IMR-90 (cell line): ENCODE data around the gene COL4A5. TPM values are rescaled to one million over a fixed set of nuclear protein-coding genes. Genes with fewer than 3 reads are reported as not detected.

Experiments used
- ATAC-seq: fragments of 200-7000 bp; cut with Tn5 transposase; 2 replicates; pipeline ENCODE4 v1.9.1; 2020; ENCODE audit warnings: low read depth, mild to moderate bottlenecking, moderate library complexity
- BruUV-seq: library from RNA; stranded (reverse); fragments of 400-500 nt; replicated peaks from 2 replicates; lab custom pipeline; 2021; lab: Mats Ljungman, UMichigan
- CTCF ChIA-PET: fragments of 300-600 bp; formaldehyde crosslinking; extraction: SDS; loops from one replicate; lab custom pipeline; 2021; ENCODE audit warnings: antibody characterized with exemption; lab: Yijun Ruan, JAX
- POLR2A ChIA-PET: fragments of 300-600 bp; sonication (Branson Sonifier 250); formaldehyde crosslinking; loops from one replicate; lab custom pipeline; 2022; ENCODE audit warnings: antibody characterized with exemption; ENCODE audit not compliant: unreplicated experiment; lab: Charles Lee
- DNase-seq: peaks from one replicate; pipeline ENCODE4 v3.0.0; 2013
- H2AFZ ChIP-seq: replicated peaks from 2 replicates; pipeline ENCODE3; 2013; ENCODE audit warnings: low read length, mild to moderate bottlenecking; ENCODE audit not compliant: poor library complexity
- H2AK5ac ChIP-seq: 2 replicates; pipeline ENCODE4 v1.6.1; 2013; ENCODE audit warnings: low read depth, low read length, inconsistent platforms
- H2AK9ac ChIP-seq: replicated peaks from 2 replicates; pipeline ENCODE3; 2013; ENCODE audit warnings: mild to moderate bottlenecking, low read depth, low read length, moderate library complexity; ENCODE audit not compliant: poor library complexity
- H2BK120ac ChIP-seq: 2 replicates; pipeline ENCODE4 v1.6.1; 2013; ENCODE audit warnings: low read depth, low read length, inconsistent platforms
- H2BK15ac ChIP-seq: 3 replicates; pipeline ENCODE4 v1.6.1; 2013; ENCODE audit warnings: low read depth, low read length, inconsistent platforms
- H2BK20ac ChIP-seq: 2 replicates; pipeline ENCODE4 v1.6.1; 2013; ENCODE audit warnings: low read depth, mild to moderate bottlenecking, inconsistent platforms, low read length, moderate library complexity
- H2BK5ac ChIP-seq: 2 replicates; pipeline ENCODE4 v1.6.1; 2013; ENCODE audit warnings: mild to moderate bottlenecking, low read depth, low read length, inconsistent platforms; ENCODE audit not compliant: poor library complexity, severe bottlenecking
- H3K14ac ChIP-seq: replicated peaks from 2 replicates; pipeline ENCODE4 v1.6.1; 2013; ENCODE audit warnings: low read depth, low read length, inconsistent platforms
- H3K18ac ChIP-seq: 2 replicates; pipeline ENCODE4 v1.6.1; 2013; ENCODE audit warnings: low read depth, low read length, control low read depth
- H3K23ac ChIP-seq: 2 replicates; pipeline ENCODE4 v1.6.1; 2013; ENCODE audit warnings: low read depth, low read length, inconsistent platforms
- H3K27ac ChIP-seq: 2 replicates; pipeline ENCODE4 v1.5.1; 2013; ENCODE audit warnings: mild to moderate bottlenecking, control low read depth, low read length; ENCODE audit not compliant: insufficient read depth
- H3K27me3 ChIP-seq: 2 replicates; pipeline ENCODE4 v1.6.1; 2013; ENCODE audit warnings: low read length; ENCODE audit not compliant: control insufficient read depth, insufficient read depth
- H3K36me3 ChIP-seq: 2 replicates; pipeline ENCODE4 v1.6.1; 2013; ENCODE audit warnings: low read length, mixed read lengths; ENCODE audit not compliant: control insufficient read depth, insufficient read depth
- H3K4ac ChIP-seq: 2 replicates; pipeline ENCODE4 v1.6.1; 2013; ENCODE audit warnings: low read depth, low read length, inconsistent platforms
- H3K4me1 ChIP-seq: 2 replicates; pipeline ENCODE4 v1.6.1; 2013; ENCODE audit warnings: low read length, mixed read lengths; ENCODE audit not compliant: control insufficient read depth, insufficient read depth
- H3K4me2 ChIP-seq: 2 replicates; pipeline ENCODE4 v1.6.1; 2013; ENCODE audit warnings: low read depth, mild to moderate bottlenecking, control low read depth, low read length, moderate library complexity
- H3K4me3 ChIP-seq: 2 replicates; pipeline ENCODE4 v1.5.1; 2013; ENCODE audit warnings: low read depth, mild to moderate bottlenecking, control low read depth, low read length, moderate library complexity; ENCODE audit not compliant: insufficient read depth
- H3K56ac ChIP-seq: 2 replicates; pipeline ENCODE4 v1.6.1; 2013; ENCODE audit warnings: low read length, inconsistent platforms; ENCODE audit not compliant: insufficient read depth; ENCODE audit errors: extremely low read depth
- H3K79me1 ChIP-seq, 2 experiments: 2 replicates each; pipeline ENCODE4 v1.6.1; 2013; ENCODE audit warnings: low read length in 2 of 2, inconsistent platforms in 1 of 2, low read depth in 1 of 2
- H3K9ac ChIP-seq: 2 replicates; pipeline ENCODE4 v1.6.1; 2013; ENCODE audit warnings: low read depth, low read length, control low read depth
- H3K9me1 ChIP-seq: 2 replicates; pipeline ENCODE4 v1.6.1; 2013; ENCODE audit warnings: low read length, inconsistent platforms; ENCODE audit not compliant: insufficient read depth
- H3K9me3 ChIP-seq: 2 replicates; pipeline ENCODE4 v1.6.1; 2013; ENCODE audit warnings: low read length; ENCODE audit not compliant: control insufficient read depth, insufficient read depth
- H4K20me1 ChIP-seq: 2 replicates; pipeline ENCODE4 v1.6.1; 2013; ENCODE audit warnings: low read length, inconsistent platforms; ENCODE audit not compliant: insufficient read depth
- H4K5ac ChIP-seq: 2 replicates; pipeline ENCODE4 v1.6.1; 2013; ENCODE audit warnings: mild to moderate bottlenecking, low read depth, low read length, control low read depth
- H4K8ac ChIP-seq, 2 experiments: 2 replicates each; pipeline ENCODE4 v1.6.1; 2013; ENCODE audit warnings: low read depth in 2 of 2, low read length in 2 of 2, control low read depth in 1 of 2, inconsistent platforms in 1 of 2
- H4K91ac ChIP-seq: 2 replicates; pipeline ENCODE4 v1.6.1; 2013; ENCODE audit warnings: low read depth, low read length, inconsistent platforms; ENCODE audit not compliant: insufficient read depth
- BHLHE40 ChIP-seq: fragments of 150-350 bp; IDR thresholded peaks from 2 replicates; pipeline ENCODE4 v1.6.1; 2016; ENCODE audit warnings: mild to moderate bottlenecking, low read depth, low read length
- CHD1 ChIP-seq: IDR thresholded peaks from 2 replicates; pipeline ENCODE4 v1.6.1; 2012; ENCODE audit warnings: low read depth, low read length, improper control_type of control experiment
- FOS ChIP-seq: fragments of 150-350 bp; IDR thresholded peaks from 2 replicates; pipeline ENCODE4 v1.6.1; 2016; ENCODE audit warnings: low read depth, low read length
- MAFK ChIP-seq: IDR thresholded peaks from 2 replicates; pipeline ENCODE4 v1.6.1; 2012; ENCODE audit warnings: low read depth, low read length, improper control_type of control experiment
- MAZ ChIP-seq: IDR thresholded peaks from 2 replicates; pipeline ENCODE4 v1.6.1; 2012; ENCODE audit warnings: low read depth, mild to moderate bottlenecking, low read length, improper control_type of control experiment, moderate library complexity, borderline replicate concordance
- MXI1 ChIP-seq: IDR thresholded peaks from 2 replicates; pipeline ENCODE4 v1.6.1; 2012; ENCODE audit warnings: low read depth, mild to moderate bottlenecking, low read length, moderate library complexity, borderline replicate concordance
- RAD21 ChIP-seq: IDR thresholded peaks from 2 replicates; pipeline ENCODE4 v1.6.1; 2012; ENCODE audit warnings: low read length, improper control_type of control experiment
- RCOR1 ChIP-seq: IDR thresholded peaks from 2 replicates; pipeline ENCODE4 v1.6.1; 2012; ENCODE audit warnings: mild to moderate bottlenecking, low read length, improper control_type of control experiment; ENCODE audit not compliant: insufficient replicate concordance
- SMC3 ChIP-seq: fragments of 150-350 bp; IDR thresholded peaks from 2 replicates; pipeline ENCODE4 v1.6.1; 2016; ENCODE audit warnings: low read depth, mild to moderate bottlenecking, antibody characterized with exemption, low read length, moderate library complexity
- WGBS, 2 experiments: methylation state at CpG; one replicate each; pipeline versions ENCODE4 v1.1.5 to v1.1.7; 2013; ENCODE audit warnings: missing lambda C conversion rate in 2 of 2; ENCODE audit not compliant: insufficient read length in 1 of 2; ENCODE audit errors: extremely low coverage in 2 of 2; 5-methylcytosine and 5-hydroxymethylcytosine counted together
- dilution Hi-C: fragments of 300-500 bp; cut with HindIII; formaldehyde crosslinking; loops from one replicate; pipeline ENCODE4 v1.14.3; 2018; ENCODE audit warnings: low sequenced_read_pairs; ENCODE audit not compliant: unreplicated experiment
- in situ Hi-C: fragments of 300-500 bp; cut with MboI; formaldehyde crosslinking; loops from 3 replicates; pipeline ENCODE4 v1.14.3; 2019; ENCODE audit warnings: low sequenced_read_pairs, inconsistent platforms, mixed read lengths
- intact Hi-C: fragments of 100-400 bp; cut with micrococcal nuclease; formaldehyde crosslinking; loops from 2 replicates; pipeline ENCODE4 v1.10.0; 2022
- polyA plus RNA-seq, 3 experiments: library from polyadenylated mRNA; depleted of rRNA; stranded (reverse); fragments of >200 nt; gene quantifications; 2 replicates each; pipeline ENCODE4 v1.2.3, GENCODE V29; 2012; ENCODE audit warnings: low replicate concordance in 1 of 3
- total RNA-seq: library from RNA; depleted of rRNA; stranded (reverse); fragments of >200 nt; gene quantifications from 2 replicates; pipeline ENCODE4 v1.2.3, GENCODE V29; 2012
- TF ChIP-seq, protein P1 (sequence below): fragments of 150-350 bp; IDR thresholded peaks from 2 replicates; pipeline ENCODE4 v1.6.1; 2016; ENCODE audit warnings: low read depth, mild to moderate bottlenecking, low read length, moderate library complexity, borderline replicate concordance
- TF ChIP-seq, protein P2 (sequence below): conservative IDR thresholded peaks from 2 replicates; pipeline ENCODE4 v1.5.1; 2012; ENCODE audit warnings: mild to moderate bottlenecking, low read depth, low read length, improper control_type of control experiment

Gene COL4A5
- total and polyA plus RNA-seq, 2 of the 4 experiments (the other 2 are of a cell fraction), result 16.3 to 26.6 TPM

DNA sequence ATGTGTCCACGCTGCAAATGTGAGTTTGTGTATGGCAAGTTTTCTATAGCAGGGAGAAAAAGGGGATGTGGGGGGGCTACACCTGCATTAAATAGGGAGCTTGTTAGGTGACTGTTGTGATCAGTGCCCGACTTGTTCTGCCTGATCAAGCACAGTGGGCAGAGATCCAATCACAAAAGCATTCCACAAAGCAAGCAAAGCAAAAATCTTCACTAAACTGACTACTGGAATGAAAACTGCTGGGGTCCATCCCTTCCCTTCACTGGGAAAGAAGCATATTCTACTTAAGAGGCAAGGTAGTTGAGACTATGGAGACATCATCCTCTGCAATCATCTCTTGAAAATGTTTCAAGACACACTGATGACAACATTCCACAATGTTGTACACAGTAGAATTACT lies 291.5 kb downstream of the COL4A5 start:
- H3K36me3 ChIP-seq, result no peaks in the 10 kb centered on the region
- no peak overlapping the region for H4K91ac ChIP-seq
- H3K27ac ChIP-seq, result no peak overlapping the region
- H3K4me2 ChIP-seq, result no peak overlapping the region
- H2BK15ac ChIP-seq, result no peak overlapping the region
- BruUV-seq, result no TSS peak
- intact Hi-C loops (no loop called here), in situ Hi-C loops (no loop called here), dilution Hi-C loops (no loop called here)
- no peaks in the 10 kb centered on the region for H3K79me1 ChIP-seq
- ATAC-seq (no peak), DNase-seq (no peak)
- CTCF ChIA-PET, result no interaction called here
- no peaks in the 10 kb centered on the region for H3K4me1 ChIP-seq
- H3K9me1 ChIP-seq, result no peaks in the 10 kb centered on the region
- H2BK5ac ChIP-seq, result no peak overlapping the region
- H2AK5ac ChIP-seq, result no peak overlapping the region
- no peak overlapping the region for H2AFZ ChIP-seq
- no peak overlapping the region for H3K56ac ChIP-seq
- no peak overlapping the region for H2BK120ac ChIP-seq
- peaks cover 11% of the 10 kb centered on the region; the same call in 1 of the 2 replicates for H3K9me3 ChIP-seq
- H4K20me1 ChIP-seq, result no peaks in the 10 kb centered on the region
- WGBS, 2 experiments, result no CpG with 5 or more reads among the region's 2 CpGs
- no peak overlapping the region for H3K4me3 ChIP-seq
- H3K23ac ChIP-seq, result no peak overlapping the region
- H3K14ac ChIP-seq, result no peak overlapping the region
- H2BK20ac ChIP-seq, result no peak overlapping the region
- H3K9ac ChIP-seq, result no peak overlapping the region
- peaks cover 41% of the 10 kb centered on the region for H3K27me3 ChIP-seq
- H3K18ac ChIP-seq, result no peak overlapping the region
- H4K8ac ChIP-seq, result no peak overlapping the region
- H4K5ac ChIP-seq, result no peak overlapping the region
- no peak overlapping the region for H2AK9ac ChIP-seq
- no peak overlapping the region for H3K4ac ChIP-seq
- POLR2A ChIA-PET, result no interaction called here
- no peak for TF ChIP-seq BHLHE40
- no peak for TF ChIP-seq FOS
- no peak for TF ChIP-seq MAFK
- no peak for TF ChIP-seq RAD21
- TF ChIP-seq, protein P1, sequence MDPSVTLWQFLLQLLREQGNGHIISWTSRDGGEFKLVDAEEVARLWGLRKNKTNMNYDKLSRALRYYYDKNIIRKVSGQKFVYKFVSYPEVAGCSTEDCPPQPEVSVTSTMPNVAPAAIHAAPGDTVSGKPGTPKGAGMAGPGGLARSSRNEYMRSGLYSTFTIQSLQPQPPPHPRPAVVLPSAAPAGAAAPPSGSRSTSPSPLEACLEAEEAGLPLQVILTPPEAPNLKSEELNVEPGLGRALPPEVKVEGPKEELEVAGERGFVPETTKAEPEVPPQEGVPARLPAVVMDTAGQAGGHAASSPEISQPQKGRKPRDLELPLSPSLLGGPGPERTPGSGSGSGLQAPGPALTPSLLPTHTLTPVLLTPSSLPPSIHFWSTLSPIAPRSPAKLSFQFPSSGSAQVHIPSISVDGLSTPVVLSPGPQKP, result no peak
- no peak for TF ChIP-seq CHD1
- TF ChIP-seq SMC3, result no peak
- TF ChIP-seq MAZ, result no peak
- no peak for TF ChIP-seq MXI1
- TF ChIP-seq, protein P2, sequence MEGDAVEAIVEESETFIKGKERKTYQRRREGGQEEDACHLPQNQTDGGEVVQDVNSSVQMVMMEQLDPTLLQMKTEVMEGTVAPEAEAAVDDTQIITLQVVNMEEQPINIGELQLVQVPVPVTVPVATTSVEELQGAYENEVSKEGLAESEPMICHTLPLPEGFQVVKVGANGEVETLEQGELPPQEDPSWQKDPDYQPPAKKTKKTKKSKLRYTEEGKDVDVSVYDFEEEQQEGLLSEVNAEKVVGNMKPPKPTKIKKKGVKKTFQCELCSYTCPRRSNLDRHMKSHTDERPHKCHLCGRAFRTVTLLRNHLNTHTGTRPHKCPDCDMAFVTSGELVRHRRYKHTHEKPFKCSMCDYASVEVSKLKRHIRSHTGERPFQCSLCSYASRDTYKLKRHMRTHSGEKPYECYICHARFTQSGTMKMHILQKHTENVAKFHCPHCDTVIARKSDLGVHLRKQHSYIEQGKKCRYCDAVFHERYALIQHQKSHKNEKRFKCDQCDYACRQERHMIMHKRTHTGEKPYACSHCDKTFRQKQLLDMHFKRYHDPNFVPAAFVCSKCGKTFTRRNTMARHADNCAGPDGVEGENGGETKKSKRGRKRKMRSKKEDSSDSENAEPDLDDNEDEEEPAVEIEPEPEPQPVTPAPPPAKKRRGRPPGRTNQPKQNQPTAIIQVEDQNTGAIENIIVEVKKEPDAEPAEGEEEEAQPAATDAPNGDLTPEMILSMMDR, result no peak
- no peak for TF ChIP-seq RCOR1
